Activated effector memory CD4-positive, alpha-beta T cell treated with Interleukin-2 at 50 U/mL for 16 hours (primary cell): Measurements from ENCODE around the gene LCLAT1.

Experiments used
- DNase-seq: peaks from one replicate; pipeline ENCODE4 v3.0.0-alpha.2; 2020

Gene LCLAT1

GRCh38 chr2:30447149-30448045 lies at the start of gene LCLAT1:
TSS of gene LCLAT1 (plus strand) at chr2:30447246. CDS start at chr2:30525591, 78,345 bp downstream.
- DNase-seq: peak; percentile 75

- DNase-seq: no peak
Observed at GRCh38 chr2:30398084-30398873, 48.8 kb upstream of the LCLAT1 start.

GRCh38 chr2:30400151-30400954 lies 46.7 kb upstream of the LCLAT1 start:
- DNase-seq: no peak

- DNase-seq: no peak
Observed at GRCh38 chr2:30402441-30403182, 44.4 kb upstream of the LCLAT1 start.

GRCh38 chr2:30403592-30404312 lies 43.3 kb upstream of the LCLAT1 start:
- no peak for DNase-seq

GRCh38 chr2:30404319-30405259 lies 42.5 kb upstream of the LCLAT1 start:
- DNase-seq: no peak

- no peak for DNase-seq
Observed at GRCh38 chr2:30405260-30405605, 41.8 kb upstream of the LCLAT1 start.

GRCh38 chr2:30406853-30407252 lies 40.2 kb upstream of the LCLAT1 start:
- no peak for DNase-seq

GRCh38 chr2:30408961-30409387 lies 38.1 kb upstream of the LCLAT1 start:
- DNase-seq: no peak

GRCh38 chr2:30410217-30410616 lies 36.8 kb upstream of the LCLAT1 start:
- no peak for DNase-seq

- no peak for DNase-seq
Observed at GRCh38 chr2:30412047-30412683, 34.9 kb upstream of the LCLAT1 start.

GRCh38 chr2:30412684-30413570 lies 34.1 kb upstream of the LCLAT1 start:
- no peak for DNase-seq

GRCh38 chr2:30414961-30415360 lies 32.1 kb upstream of the LCLAT1 start:
- no peak for DNase-seq

GRCh38 chr2:30417253-30417652 lies 29.8 kb upstream of the LCLAT1 start:
- DNase-seq: no peak

- DNase-seq: no peak
Observed at GRCh38 chr2:30421026-30421603, 25.9 kb upstream of the LCLAT1 start.

GRCh38 chr2:30421604-30422443 lies 25.2 kb upstream of the LCLAT1 start:
- peak; percentile 3 for DNase-seq

- peak; percentile 58 for DNase-seq
Observed at GRCh38 chr2:30422444-30423040, 24.5 kb upstream of the LCLAT1 start.
